H1 (cell line): ENCODE data around the gene ARHGAP26. TPM values are rescaled to one million over a fixed set of nuclear protein-coding genes. Genes with fewer than 3 reads are reported as not detected.

Experiments
- CTCF ChIA-PET: fragments of 300-600 bp; sonication (Branson Sonifier 250); formaldehyde crosslinking; loops from one replicate; lab custom pipeline; 2021; ENCODE audit not compliant: partially characterized antibody; lab: Charles Lee
- POLR2A ChIA-PET: fragments of 300-600 bp; sonication (Branson Sonifier 250); formaldehyde crosslinking; loops from one replicate; lab custom pipeline; 2021; ENCODE audit warnings: inconsistent platforms; ENCODE audit not compliant: partially characterized antibody; lab: Charles Lee
- DNase-seq, 2 experiments: peaks; one replicate each; pipeline versions ENCODE4 v3.0.0 to v3.0.0-alpha.2; 2010 to 2022; ENCODE audit warnings: low spot score in 2 of 2, low read depth in 1 of 2, mixed read lengths in 1 of 2
- FAIRE-seq: peaks from 2 replicates; lab custom pipeline; 2011; peaks lifted over from hg19 to GRCh38; lab: Jason Lieb, UNC
- H2AFZ ChIP-seq: 2 replicates; pipeline ENCODE4 v1.8.1; 2012; ENCODE audit warnings: low read length, inconsistent platforms
- H2AK5ac ChIP-seq: 2 replicates; pipeline ENCODE4 v1.6.1; 2013; ENCODE audit warnings: low read depth, low read length
- H2BK120ac ChIP-seq: replicated peaks from 2 replicates; pipeline ENCODE3; 2013; ENCODE audit warnings: low read depth, low read length, inconsistent platforms
- H2BK12ac ChIP-seq: 2 replicates; pipeline ENCODE4 v1.6.1; 2013; ENCODE audit warnings: low read depth, low read length
- H2BK15ac ChIP-seq: 2 replicates; pipeline ENCODE4 v1.6.1; 2013; ENCODE audit warnings: low read length
- H2BK20ac ChIP-seq: 2 replicates; pipeline ENCODE4 v1.6.1; 2013; ENCODE audit warnings: low read length
- H2BK5ac ChIP-seq: 2 replicates; pipeline ENCODE4 v1.6.1; 2013; ENCODE audit warnings: low read depth, low read length
- H3K14ac ChIP-seq: 2 replicates; pipeline ENCODE4 v1.6.1; 2013; ENCODE audit warnings: inconsistent platforms; ENCODE audit not compliant: insufficient read length
- H3K18ac ChIP-seq: 2 replicates; pipeline ENCODE4 v1.6.1; 2013; ENCODE audit warnings: low read length; ENCODE audit errors: extremely low read depth
- H3K23ac ChIP-seq: 2 replicates; pipeline ENCODE4 v1.6.1; 2013; ENCODE audit warnings: inconsistent platforms; ENCODE audit not compliant: insufficient read length
- H3K23me2 ChIP-seq: 2 replicates; pipeline ENCODE4 v1.6.1; 2013; ENCODE audit warnings: low read depth, low read length
- H3K27ac ChIP-seq: 2 replicates; pipeline ENCODE4 v1.6.1; 2011; ENCODE audit warnings: low read depth, low read length, inconsistent platforms
- H3K27me3 ChIP-seq, 4 experiments: replicated peaks in 1 of 4; 1 replicate in 1 of 4; 2 replicates in 3 of 4; pipeline versions ENCODE4 v1.6.1 to v1.8.1; 2011 to 2013; ENCODE audit warnings: low read length in 3 of 4, mild to moderate bottlenecking in 3 of 4, inconsistent platforms in 2 of 4, mixed read lengths in 2 of 4, moderate library complexity in 1 of 4; ENCODE audit not compliant: control insufficient read depth in 3 of 4, insufficient read depth in 3 of 4; ENCODE audit errors: extremely low read depth in 1 of 4
- H3K36me3 ChIP-seq, 4 experiments: 2 replicates each; pipeline versions ENCODE4 v1.6.1 to v1.8.1; 2011 to 2013; ENCODE audit warnings: mild to moderate bottlenecking in 4 of 4, low read length in 3 of 4, moderate library complexity in 2 of 4, control low read depth in 1 of 4, inconsistent platforms in 1 of 4; ENCODE audit not compliant: insufficient read depth in 4 of 4, control insufficient read depth in 2 of 4
- H3K4ac ChIP-seq: replicated peaks from 2 replicates; pipeline ENCODE3; 2013; ENCODE audit warnings: low read length, low read depth, mixed read lengths, inconsistent platforms; ENCODE audit not compliant: insufficient read length
- H3K4me1 ChIP-seq, 4 experiments: replicated peaks in 1 of 4; 1 replicate in 1 of 4; 2 replicates in 3 of 4; pipeline versions ENCODE4 v1.6.1 to v1.8.1; 2011 to 2013; ENCODE audit warnings: low read length in 3 of 4, inconsistent platforms in 2 of 4, mixed read lengths in 1 of 4; ENCODE audit not compliant: insufficient read depth in 4 of 4, control insufficient read depth in 3 of 4
- H3K4me2 ChIP-seq, 2 experiments: 2 replicates each; pipeline versions ENCODE4 v1.6.1 to v1.8.1; 2011 to 2013; ENCODE audit warnings: low read depth in 2 of 2, low read length in 2 of 2, control low read depth in 1 of 2, inconsistent platforms in 1 of 2, mild to moderate bottlenecking in 1 of 2; ENCODE audit not compliant: insufficient read depth in 1 of 2
- H3K4me3 ChIP-seq, 4 experiments: fragments of 200-600, 300-600 bp in 1 of 4; sonication (generic), shearing (Covaris generic), sonication (Bioruptor Twin) in 1 of 4; 2 replicates each; pipeline versions ENCODE4 v1.5.1 to v1.8.1; 2011 to 2016; ENCODE audit warnings: low read length in 4 of 4, low read depth in 3 of 4, control low read depth in 2 of 4, inconsistent platforms in 2 of 4, mild to moderate bottlenecking in 2 of 4, mixed read lengths in 1 of 4, moderate library complexity in 1 of 4; ENCODE audit not compliant: insufficient read depth in 2 of 4; ENCODE audit errors: extremely low read depth in 1 of 4
- H3K56ac ChIP-seq: replicated peaks from 2 replicates; pipeline ENCODE3; 2013; ENCODE audit warnings: low read depth, mild to moderate bottlenecking, mixed read lengths, low read length, inconsistent platforms; ENCODE audit not compliant: insufficient read length
- H3K79me1 ChIP-seq: 2 replicates; pipeline ENCODE4 v1.6.1; 2013; ENCODE audit warnings: low read depth, low read length, control low read depth
- H3K79me2 ChIP-seq, 2 experiments: 2 replicates each; pipeline versions ENCODE4 v1.6.1 to v1.8.1; 2012 to 2013; ENCODE audit warnings: low read length in 2 of 2, mild to moderate bottlenecking in 2 of 2, inconsistent platforms in 1 of 2; ENCODE audit not compliant: insufficient read depth in 2 of 2, control insufficient read depth in 1 of 2
- H3K9ac ChIP-seq, 4 experiments: replicated peaks in 1 of 4; 1 replicate in 1 of 4; 2 replicates in 3 of 4; pipeline versions ENCODE4 v1.6.1 to v1.8.1; 2011 to 2013; ENCODE audit warnings: low read depth in 3 of 4, low read length in 3 of 4, control low read depth in 2 of 4, mild to moderate bottlenecking in 2 of 4, moderate library complexity in 2 of 4, inconsistent platforms in 1 of 4; ENCODE audit errors: extremely low read depth in 1 of 4
- H3K9me3 ChIP-seq, 2 experiments: 2 replicates each; pipeline versions ENCODE4 v1.6.1 to v1.8.1; 2012 to 2013; ENCODE audit warnings: mild to moderate bottlenecking in 2 of 2, moderate library complexity in 2 of 2, control low read depth in 1 of 2, inconsistent platforms in 1 of 2, low read depth in 1 of 2, low read length in 1 of 2, mixed read lengths in 1 of 2; ENCODE audit not compliant: insufficient read depth in 2 of 2
- H4K20me1 ChIP-seq, 2 experiments: replicated peaks in 1 of 2; 2 replicates each; pipeline versions ENCODE3 to v1.8.1; 2011 to 2013; ENCODE audit warnings: inconsistent platforms in 2 of 2, low read length in 2 of 2, mild to moderate bottlenecking in 1 of 2; ENCODE audit not compliant: insufficient read depth in 2 of 2, control insufficient read depth in 1 of 2
- H4K5ac ChIP-seq: 2 replicates; pipeline ENCODE4 v1.6.1; 2013; ENCODE audit warnings: low read length, low read depth, mixed read lengths, inconsistent platforms; ENCODE audit not compliant: insufficient read length
- H4K8ac ChIP-seq: 2 replicates; pipeline ENCODE4 v1.8.0; 2013; ENCODE audit warnings: mild to moderate bottlenecking, moderate library complexity, low read length, inconsistent platforms; ENCODE audit not compliant: insufficient read depth; ENCODE audit errors: extremely low read depth
- H4K91ac ChIP-seq: replicated peaks from 2 replicates; pipeline ENCODE3; 2013; ENCODE audit warnings: low read length, mixed read lengths, inconsistent platforms; ENCODE audit not compliant: insufficient read length
- ATF2 ChIP-seq: IDR thresholded peaks from 2 replicates; pipeline ENCODE4 v1.6.1; 2012; ENCODE audit warnings: low read length, inconsistent platforms
- BRCA1 ChIP-seq: IDR thresholded peaks from 2 replicates; pipeline ENCODE4 v1.6.1; 2012; ENCODE audit warnings: low read depth, low read length, improper control_type of control experiment
- CHD2 ChIP-seq: IDR thresholded peaks from 2 replicates; pipeline ENCODE4 v1.6.1; 2012; ENCODE audit warnings: low read length, improper control_type of control experiment
- POLR2AphosphoS5 ChIP-seq: IDR thresholded peaks from 2 replicates; pipeline ENCODE4 v1.6.1; 2011; ENCODE audit warnings: low read depth, low read length
- RFX5 ChIP-seq: IDR thresholded peaks from 2 replicates; pipeline ENCODE4 v1.6.1; 2011; ENCODE audit warnings: low read depth, low read length, improper control_type of control experiment, borderline replicate concordance
- WGBS, 2 experiments: shearing (Covaris generic) in 1 of 2; methylation state at CpG; one replicate each; pipeline versions ENCODE4 v1.1.6 to v1.1.7; 2013 to 2015; ENCODE audit warnings: low lambda C conversion rate in 2 of 2, mixed read lengths in 2 of 2, inconsistent platforms in 1 of 2, low coverage in 1 of 2, missing lambda C conversion rate in 1 of 2; ENCODE audit not compliant: insufficient replicate concordance in 2 of 2, insufficient coverage in 1 of 2, insufficient read length in 1 of 2; ENCODE audit errors: extremely low coverage in 1 of 2, missing lambda C conversion rate in 1 of 2; 5-methylcytosine and 5-hydroxymethylcytosine counted together
- polyA plus RNA-seq, 7 experiments: library from polyadenylated mRNA; depleted of rRNA in 3 of 7; stranded (reverse) in 5 of 7; unstranded in 2 of 7; fragments of >200 nt in 5 of 7; fragments of 200-250 nt in 2 of 7; gene quantifications; 1 replicate in 5 of 7; 2 replicates in 1 of 7; 4 replicates in 1 of 7; pipeline versions ENCODE4 v1.2.1 to v1.2.3, GENCODE V29; 2011 to 2013; ENCODE audit warnings: missing spikeins in 2 of 7, mixed read lengths in 2 of 7
- total RNA-seq: library from RNA; stranded (reverse); fragmentation: NEBNext Ultra II Directional; extraction: Animal tissue kit (Norgen Biotek cat#: 25700); gene quantifications from 2 replicates; pipeline ENCODE4 v1.2.1, GENCODE V29; 2021
- TF ChIP-seq, protein P1 (sequence below), 3 experiments: IDR thresholded peaks; 1 replicate in 2 of 3; 2 replicates in 1 of 3; pipeline versions ENCODE4 v1.5.1 to v1.6.1; 2011; ENCODE audit warnings: low read length in 3 of 3, mild to moderate bottlenecking in 3 of 3, inconsistent platforms in 2 of 3, low read depth in 1 of 3, moderate library complexity in 1 of 3; ENCODE audit not compliant: insufficient read depth in 1 of 3; ENCODE audit errors: control extremely low read depth in 1 of 3

ARHGAP26 gene
- total and polyA plus RNA-seq, 2 of the 8 experiments (the other 6 are each of a cell fraction or from before 2014, with no cell fraction given) = 7.1 to 24.8 TPM

- peak; percentile 77 for FAIRE-seq
- Histone ChIP-seq H3K4me1 (peaks cover 13 to 28% (median 22%) of the 10 kb centered on the region in 4 experiments), H3K23ac (no peak overlapping the region), H3K4me3 (no peak overlapping the region), H3K9ac (no peak overlapping the region), H3K56ac (no peak overlapping the region), H2BK15ac (peak overlapping the region; percentile 75; the same call in 1 of the 2 replicates), H3K4me2 (no peak overlapping the region), H3K79me1 (peaks cover 11% of the 10 kb centered on the region), H2AFZ (no peak overlapping the region), H2BK12ac (peak overlapping the region; percentile 93), H2BK120ac (no peak overlapping the region), H3K79me2 (peaks cover 3 to 31% of the 10 kb centered on the region in 2 experiments; a peak in 3 of 4 replicates), H3K18ac (peak overlapping the region; percentile 43; the same call in 1 of the 2 replicates), H3K36me3 (no peaks in the 10 kb centered on the region), H3K4ac (peak overlapping the region; percentile 37), H4K8ac (no peak overlapping the region), H2AK5ac (no peak overlapping the region), H4K91ac (no peak overlapping the region), H3K14ac (no peak overlapping the region), H3K23me2 (no peaks in the 10 kb centered on the region), H4K5ac (no peak overlapping the region), H2BK20ac (0 out of 2 replicates have a peak overlapping the region, but pooled peaks have one; percentile 49), H2BK5ac (peak overlapping the region; percentile 66; the same call in 1 of the 2 replicates), H3K27ac (no peak overlapping the region), H3K9me3 (no peaks in the 10 kb centered on the region), H4K20me1 (no peaks in the 10 kb centered on the region), H3K27me3 (no peaks in the 10 kb centered on the region)
- ChIA-PET CTCF (interaction anchor here (0.6 to 26.2 kb wide), 46 partner anchors 8 to 730 kb away, joined by 3 to 632 read pairs (median 4); partner anchors contain the start of gene ARHGAP26), POLR2A (interaction anchor here (0.6 to 1.1 kb wide), 3 partner anchors 95 to 153 kb away, joined by 3 read pairs; no protein-coding TSS in a partner anchor)
- WGBS, 2 experiments = 55% methylated on average over 10 of the region's 10 CpGs; no CpG with 5 or more reads in 1 of the 2 experiments
- DNase-seq = no peak
- no peak for TF ChIP-seq POLR2AphosphoS5
- TF ChIP-seq BRCA1 = no peak
- TF ChIP-seq RFX5 = no peak
- no peak for TF ChIP-seq CHD2
- TF ChIP-seq ATF2 = peak; percentile 74; the same call in 1 of the 2 replicates
- TF ChIP-seq, protein P1, sequence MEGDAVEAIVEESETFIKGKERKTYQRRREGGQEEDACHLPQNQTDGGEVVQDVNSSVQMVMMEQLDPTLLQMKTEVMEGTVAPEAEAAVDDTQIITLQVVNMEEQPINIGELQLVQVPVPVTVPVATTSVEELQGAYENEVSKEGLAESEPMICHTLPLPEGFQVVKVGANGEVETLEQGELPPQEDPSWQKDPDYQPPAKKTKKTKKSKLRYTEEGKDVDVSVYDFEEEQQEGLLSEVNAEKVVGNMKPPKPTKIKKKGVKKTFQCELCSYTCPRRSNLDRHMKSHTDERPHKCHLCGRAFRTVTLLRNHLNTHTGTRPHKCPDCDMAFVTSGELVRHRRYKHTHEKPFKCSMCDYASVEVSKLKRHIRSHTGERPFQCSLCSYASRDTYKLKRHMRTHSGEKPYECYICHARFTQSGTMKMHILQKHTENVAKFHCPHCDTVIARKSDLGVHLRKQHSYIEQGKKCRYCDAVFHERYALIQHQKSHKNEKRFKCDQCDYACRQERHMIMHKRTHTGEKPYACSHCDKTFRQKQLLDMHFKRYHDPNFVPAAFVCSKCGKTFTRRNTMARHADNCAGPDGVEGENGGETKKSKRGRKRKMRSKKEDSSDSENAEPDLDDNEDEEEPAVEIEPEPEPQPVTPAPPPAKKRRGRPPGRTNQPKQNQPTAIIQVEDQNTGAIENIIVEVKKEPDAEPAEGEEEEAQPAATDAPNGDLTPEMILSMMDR (IDR thresholded peaks at IDR 0.05; ENCODE audit: control extremely low read depth in 1 of 3, insufficient read depth in 1 of 3, low read depth in 1 of 3, low read length in 3 of 3) = peak in 2 of 3 experiments; percentile 72 to 78; a peak in 3 of 4 replicates
Observed at GRCh38 chr5:142866563-142867275, 96.5 kb downstream of the ARHGAP26 start.
